Posterior cingulate gyrus (tissue), 11 donors: ENCODE measurements around the gene PARK7.
A peak's percentile ranks its signal among the peaks of the same experiment; 100 is the strongest.

Experiments used
- DNase-seq, 10 donors: peaks; one replicate each; pipeline versions ENCODE4 v3.0.0 to v3.0.0-alpha.2; 2020 to 2021; ENCODE audit warnings: mixed read lengths in 3 of 10
- intact Hi-C: fragments of 100-400 bp; cut with DNase I; formaldehyde crosslinking; loops from one replicate; pipeline ENCODE4 v1.15.1; 2023

PARK7 gene

DNA sequence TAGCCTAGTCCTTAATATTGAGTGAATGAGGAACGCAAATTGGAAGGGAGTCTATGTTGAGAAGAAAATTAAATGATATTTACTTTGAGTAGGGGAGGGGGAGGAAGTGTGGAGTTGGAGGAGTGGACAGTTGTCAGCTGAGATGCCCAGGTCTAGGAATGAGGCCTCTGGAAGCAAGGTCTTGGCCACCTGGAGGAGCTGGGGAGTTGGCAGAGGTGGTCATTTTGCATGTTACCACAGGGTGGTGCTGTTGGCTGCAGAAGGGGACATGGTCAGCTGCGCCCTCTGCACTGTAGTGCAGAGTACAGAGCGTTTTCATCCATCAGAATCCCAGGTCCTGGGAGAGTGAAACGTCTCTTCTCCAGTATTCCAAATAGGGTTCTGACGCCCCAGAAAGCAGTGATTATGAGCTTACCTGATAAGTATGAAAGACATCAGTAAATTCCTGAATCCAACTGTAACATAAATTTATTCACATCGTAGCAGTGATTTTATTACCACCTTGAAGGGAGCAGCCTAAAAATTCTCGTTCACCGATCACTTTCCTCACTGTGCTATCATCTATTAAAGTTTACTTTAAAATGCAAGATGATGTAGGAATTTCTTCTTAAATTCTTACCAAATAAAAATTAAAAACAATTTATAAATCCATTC, 13.8 kb downstream of the PARK7 start:
- intact Hi-C loops, result no loop called here
- DNase-seq, result peak; percentile 45 to 95 (median 68)

DNA sequence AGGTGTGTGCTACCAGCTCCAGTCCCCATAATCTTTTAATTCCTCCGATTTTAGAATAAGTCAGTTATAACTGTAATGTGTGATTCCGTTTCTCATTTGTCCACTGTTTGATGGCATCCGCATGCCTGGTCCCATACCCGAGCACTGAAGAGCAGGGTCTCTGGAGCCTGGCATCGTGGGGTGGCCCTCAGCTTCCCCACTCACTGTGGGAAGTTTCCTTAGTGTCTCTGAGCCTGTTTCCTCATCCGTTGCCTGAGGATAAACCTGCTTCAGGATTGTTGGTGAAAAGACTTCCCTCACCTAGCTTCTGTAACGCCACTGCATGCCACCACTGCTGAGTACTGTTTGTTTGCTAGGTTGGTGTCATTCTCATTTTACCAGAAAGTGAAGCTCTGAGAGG, 19.5 kb downstream of the PARK7 start:
- no peak for DNase-seq
- intact Hi-C loops, result loop anchor here (5.0 kb wide), 1 partner anchor 36 kb away; no protein-coding TSS in a partner anchor

DNA sequence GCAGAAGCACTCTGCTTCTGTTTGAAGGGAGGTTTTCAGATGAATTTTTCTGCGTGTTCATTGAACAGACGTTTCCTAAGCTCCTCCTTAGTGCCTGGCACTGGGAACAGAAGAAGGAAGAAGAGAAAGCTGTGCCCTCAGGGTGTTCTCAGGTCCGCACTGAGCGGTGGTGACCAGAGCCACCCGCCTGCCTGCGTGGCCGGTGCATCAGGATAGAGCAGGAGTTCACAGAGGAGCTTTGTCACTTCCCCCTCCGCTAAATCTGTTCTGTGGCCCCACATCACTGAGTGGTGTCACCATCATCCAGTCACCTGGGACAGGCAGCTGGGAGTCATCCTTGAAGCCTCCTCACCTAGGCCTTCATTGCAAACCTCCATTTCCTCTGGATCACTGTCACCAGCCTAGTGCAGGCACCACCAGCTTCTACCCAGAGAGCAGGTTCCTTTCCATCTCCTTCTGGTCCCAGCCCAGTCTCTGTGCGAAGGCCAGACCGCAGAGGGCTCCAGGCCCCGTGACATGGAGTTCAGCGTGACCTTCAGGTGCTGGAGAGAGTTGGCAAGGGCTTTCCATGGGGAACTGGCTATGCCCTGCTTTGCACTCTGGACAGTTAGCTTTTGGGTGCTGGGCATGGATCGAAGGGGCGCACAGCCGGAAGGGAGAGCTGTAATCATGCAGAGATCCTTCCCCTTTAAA, 21.7 kb downstream of the PARK7 start:
- no peak for DNase-seq

DNA sequence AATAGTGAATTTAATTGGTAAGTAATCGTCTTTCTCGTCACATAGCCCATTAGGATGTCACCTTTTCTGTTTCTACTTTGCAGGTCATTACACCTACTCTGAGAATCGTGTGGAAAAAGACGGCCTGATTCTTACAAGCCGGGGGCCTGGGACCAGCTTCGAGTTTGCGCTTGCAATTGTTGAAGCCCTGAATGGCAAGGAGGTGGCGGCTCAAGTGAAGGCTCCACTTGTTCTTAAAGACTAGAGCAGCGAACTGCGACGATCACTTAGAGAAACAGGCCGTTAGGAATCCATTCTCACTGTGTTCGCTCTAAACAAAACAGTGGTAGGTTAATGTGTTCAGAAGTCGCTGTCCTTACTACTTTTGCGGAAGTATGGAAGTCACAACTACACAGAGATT, 23.3 kb downstream of the PARK7 start:
- intact Hi-C loops, result loop anchor here (5.0 kb wide), 1 partner anchor 32 kb away; no protein-coding TSS in a partner anchor
- no peak for DNase-seq

More for the DNA sequence above, 21.7 kb downstream of the PARK7 start:
- intact Hi-C loops, result loop anchor here (2.0 to 5.0 kb wide), 2 partner anchors 34 to 366 kb away; no protein-coding TSS in a partner anchor

DNA sequence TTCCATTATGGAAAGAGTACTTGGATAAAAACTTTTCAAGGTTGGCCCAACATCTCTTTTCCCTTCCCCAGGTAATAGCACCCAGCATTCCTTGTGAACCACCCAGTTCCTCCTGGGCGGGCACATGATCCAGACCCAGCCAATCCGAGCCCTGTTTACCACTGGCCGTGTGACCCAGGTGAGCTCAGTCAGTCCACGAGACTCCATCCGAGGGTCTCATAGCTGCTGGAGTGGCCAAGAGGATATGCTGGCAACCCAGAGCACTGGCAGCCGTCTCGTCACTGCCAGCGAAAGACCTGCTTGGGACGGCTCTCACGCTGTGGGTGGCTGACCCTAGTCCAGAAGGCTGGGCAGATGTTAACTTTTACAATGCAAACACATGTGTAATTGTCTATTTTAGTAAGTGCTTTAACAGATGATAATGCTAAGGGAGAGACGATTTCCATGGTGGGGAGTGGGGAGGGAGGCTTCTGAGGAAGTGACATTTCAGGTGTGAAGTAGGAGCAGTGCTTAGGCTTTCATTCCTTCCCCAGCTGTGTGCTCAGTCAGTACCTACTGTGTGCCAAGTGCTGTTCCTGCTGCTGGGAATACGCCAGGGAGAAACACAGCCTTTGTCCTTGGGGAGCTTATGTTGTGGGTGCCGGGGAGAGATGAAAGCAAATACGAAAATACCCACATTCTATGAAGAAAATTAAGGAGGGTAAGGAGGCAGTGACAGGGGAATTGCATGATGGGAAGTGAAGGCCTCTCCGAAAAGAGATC, 24.5 kb downstream of the PARK7 start:
- DNase-seq, result no peak
- intact Hi-C loops, result no loop called here

DNA sequence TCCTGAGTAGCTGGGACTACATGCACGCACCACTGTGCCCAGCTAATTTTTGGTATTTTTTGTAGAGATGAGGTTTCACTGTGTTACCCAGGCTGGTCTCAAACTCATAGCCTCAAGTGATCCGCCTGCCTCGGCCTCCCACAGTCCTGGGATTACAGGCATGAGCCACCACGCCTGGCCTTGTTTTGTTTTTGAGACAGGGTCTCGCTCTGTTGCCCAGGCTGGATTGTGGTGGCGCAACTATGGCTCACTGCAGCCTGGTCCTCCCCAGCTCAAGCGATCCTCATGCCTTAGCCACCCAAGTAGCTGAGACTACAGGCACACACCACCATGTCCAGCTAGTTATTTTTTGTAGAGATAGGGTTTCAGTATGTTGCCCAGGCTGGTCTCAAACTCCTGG, 26.0 kb downstream of the PARK7 start:
- intact Hi-C loops, result no loop called here
- no peak for DNase-seq

DNA sequence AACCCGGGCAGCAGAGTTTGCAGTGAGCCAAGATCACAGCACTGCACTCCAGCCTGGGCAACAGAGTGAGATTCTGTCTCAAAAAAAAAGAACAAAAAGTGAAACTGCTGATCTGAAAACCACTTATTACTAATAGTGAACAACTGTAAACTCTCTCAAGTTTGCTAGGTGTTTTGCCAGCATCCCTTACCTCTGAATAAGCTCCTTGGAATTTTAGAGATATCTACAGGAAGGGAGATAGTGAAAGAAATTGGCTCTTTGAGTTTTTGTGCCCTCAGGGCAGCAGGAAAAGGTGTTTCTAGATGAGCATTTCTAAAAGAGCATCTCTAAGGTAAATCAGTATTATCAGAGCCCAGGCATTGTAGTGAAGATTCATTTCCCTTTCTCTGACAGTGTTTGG, 27.1 kb downstream of the PARK7 start:
- intact Hi-C loops, result no loop called here
- DNase-seq, result no peak

DNA sequence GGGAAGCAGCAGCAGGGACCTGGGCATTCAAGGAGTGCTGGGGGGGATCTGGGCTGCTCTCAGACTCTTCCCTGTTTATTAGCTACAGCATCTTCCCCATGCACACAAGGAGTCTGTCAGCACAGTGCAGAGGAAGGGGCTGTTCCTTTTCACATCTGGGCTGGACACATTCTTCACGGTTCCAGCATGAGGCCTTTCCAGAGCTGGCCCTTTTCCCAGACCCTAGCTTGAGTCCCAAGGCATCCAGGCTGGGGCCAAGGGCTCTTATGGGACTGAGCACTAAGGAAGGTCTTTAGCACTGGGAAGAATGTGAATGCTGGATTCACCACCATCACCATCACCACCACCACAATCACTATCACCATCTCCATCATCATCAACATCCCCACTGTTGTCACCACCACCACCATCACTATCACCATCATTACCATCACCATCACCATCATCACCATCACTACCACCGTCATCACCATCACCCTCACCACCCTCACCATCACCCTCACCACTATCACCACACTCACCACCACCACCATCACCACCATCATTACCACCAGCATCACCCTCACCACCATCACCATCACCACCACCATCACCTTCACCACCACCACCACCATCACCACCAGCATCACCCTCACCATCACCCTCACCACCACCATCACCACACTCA, 28.4 kb downstream of the PARK7 start:
- intact Hi-C loops, result no loop called here
- DNase-seq, result no peak

DNA sequence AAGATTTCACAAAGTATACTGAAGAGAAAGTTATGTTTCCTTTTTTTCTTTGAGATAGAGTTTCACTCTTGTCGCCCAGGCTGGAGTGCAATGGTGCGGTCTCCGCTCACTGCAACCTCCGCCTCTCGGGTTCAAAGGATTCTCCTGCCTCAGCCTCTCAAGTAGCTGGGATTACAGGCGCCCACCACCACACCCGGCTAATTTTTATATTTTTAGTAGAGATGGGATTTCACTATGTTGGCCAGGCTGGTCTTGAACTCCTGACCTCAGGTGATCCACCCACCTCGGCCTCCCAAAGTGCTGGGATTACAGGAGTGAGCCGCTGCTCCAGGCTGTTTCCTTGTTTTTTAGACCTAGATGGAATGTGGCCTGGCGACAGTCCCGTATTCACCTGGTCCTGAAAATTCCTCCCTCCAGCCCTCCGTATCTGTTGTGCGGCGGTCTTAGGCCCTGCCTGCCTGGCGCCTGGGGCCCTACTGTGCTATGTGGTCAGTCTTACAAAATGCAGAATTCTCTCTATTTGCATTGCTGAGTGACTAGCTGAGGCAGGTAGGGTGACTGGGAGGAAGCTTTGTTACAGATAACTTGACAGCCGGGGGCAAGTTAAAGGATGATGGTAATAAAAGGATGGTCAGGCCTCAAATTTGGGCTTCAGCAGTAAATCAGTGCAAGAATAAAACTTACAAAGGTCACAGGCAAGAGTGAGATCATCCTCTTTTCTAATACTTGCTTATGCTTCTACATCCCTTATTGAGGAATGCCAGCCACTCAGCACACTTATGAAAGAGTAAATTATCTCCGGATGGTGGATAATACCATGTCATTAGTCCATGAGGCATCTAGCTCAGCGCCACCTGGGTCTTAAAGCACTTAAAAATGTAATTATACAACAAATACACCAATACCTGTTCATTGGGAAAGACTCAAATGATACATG, 30.3 kb downstream of the PARK7 start:
- DNase-seq, result no peak
- intact Hi-C loops, result no loop called here

DNA sequence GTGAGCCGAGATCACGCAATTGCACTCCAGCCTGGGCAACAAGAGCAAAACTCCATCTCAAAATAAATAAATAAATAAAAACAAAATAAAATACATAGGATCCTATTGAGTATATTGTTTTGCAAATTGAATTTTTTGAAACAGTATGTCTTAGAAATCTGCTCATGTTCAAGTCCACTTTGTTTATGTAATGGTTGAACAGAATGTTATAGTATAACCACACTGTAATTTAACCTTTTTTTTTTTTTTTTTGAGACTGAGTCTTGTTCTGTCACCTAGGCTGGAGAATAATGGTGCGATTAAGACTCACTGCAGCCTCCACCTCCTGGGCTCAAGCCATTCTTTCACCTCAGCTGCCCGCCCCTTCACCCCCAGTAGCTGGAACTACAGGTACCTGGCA, 31.4 kb downstream of the PARK7 start:
- intact Hi-C loops, result no loop called here
- DNase-seq, result no peak

DNA sequence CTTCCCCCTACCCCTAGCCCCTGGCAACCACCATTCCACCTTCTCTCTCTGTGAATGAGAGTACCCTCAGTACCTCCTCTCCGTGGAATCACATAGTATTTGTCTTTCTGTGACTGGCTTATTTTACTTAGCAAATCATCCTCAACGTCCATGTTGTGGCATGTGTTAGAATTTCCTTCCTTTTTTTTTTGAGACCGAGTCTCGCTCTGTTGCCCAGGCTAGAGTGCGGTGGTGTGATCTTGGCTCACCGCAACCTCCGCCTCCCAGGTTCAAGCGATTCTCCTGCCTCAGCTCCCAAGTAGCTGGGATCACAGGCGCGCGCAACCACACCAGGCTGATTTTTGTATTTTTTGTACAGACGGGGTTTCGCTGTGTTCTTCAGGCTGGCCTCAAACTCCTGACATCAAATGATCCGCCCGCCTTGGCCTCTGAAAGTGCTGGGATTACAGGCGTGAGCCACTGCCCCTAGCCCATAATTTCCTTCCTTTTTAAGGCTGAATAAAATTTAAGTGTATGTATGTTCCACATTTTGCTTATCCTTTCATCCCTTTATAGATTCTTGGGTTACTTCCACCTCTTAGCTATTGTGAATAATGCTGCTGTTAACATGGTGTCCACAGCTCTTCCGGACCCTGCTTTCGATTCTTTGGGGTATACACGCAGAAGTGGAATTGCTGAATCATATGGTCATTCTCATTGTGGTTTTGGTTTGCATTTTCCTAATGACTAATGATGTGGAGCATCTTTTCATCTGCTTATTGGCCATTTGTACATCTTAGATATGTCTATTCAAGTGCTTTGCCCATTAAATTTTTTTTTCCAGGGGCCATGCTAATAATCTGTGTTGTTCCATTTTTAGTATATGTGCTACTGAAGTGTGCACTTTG, 32.3 kb downstream of the PARK7 start:
- DNase-seq, result no peak
- intact Hi-C loops, result no loop called here

DNA sequence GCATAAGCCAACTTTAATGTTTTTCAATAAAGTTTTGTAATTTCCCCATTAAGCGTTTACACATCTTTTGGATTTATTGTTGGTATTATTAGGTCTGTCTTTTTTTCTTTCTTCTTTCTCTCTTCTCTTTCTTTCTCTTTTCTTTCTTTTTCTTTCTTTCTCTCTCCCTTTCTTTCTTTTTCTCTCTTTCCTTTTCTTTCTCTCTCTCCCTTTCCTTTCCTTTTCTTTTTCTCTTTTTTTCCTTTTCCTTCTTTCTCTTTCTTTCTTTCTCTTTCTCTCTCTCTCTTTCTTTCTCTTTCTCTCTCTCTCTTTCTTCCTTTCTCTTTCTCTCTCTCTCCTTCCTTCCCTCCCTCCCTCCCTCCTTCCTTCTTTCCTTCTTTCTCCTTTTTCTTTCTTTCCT, 33.3 kb downstream of the PARK7 start:
- intact Hi-C loops, result no loop called here
- DNase-seq, result no peak

DNA sequence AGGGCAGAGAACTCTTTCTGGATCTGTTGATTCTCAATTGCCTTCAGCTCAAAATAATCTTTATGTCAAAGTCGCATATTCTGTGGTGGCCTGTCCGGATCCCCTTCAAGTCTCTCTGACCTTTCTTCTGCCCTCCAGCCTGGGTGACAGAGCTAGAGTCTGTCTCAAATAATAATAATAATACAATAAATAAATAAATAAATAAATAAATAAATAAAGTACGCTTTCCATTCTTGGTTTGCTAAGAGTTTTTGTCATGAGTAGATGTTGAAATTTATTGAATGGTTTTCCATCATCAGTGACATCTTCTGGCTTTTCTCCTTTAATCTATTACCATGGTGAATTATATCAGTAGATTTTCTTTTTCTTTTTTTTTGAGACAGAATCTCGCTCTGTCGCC, 33.9 kb downstream of the PARK7 start:
- no peak for DNase-seq
- intact Hi-C loops, result no loop called here

DNA sequence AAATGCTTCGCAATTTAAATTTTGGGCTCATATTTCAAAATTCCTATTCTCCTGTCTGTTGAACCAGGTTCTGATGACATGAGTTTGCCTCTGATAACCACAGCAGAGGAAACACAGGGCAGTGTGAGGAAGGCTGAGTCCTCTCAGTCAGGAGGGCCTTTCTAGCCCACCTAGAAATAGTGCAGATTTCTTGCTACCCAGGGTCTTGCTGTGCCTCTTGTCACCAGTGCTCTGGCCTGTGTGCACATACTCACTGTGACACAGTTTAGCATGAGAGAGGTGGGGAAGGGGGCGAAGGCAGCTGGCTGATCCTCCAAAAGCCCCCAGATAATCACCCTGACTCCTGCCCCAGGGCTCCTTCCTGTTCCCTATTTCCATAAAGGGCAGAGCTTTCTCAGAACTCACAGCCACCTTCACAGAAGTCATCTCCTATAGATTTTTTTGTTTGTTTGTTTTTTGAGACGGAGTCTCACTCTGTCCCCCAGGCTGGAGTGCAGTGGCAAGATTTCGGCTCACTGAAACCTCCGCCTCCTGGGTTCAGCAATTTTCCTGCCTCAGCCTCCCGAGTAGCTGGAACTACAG, 40.9 kb downstream of the PARK7 start:
- intact Hi-C loops, result no loop called here
- no peak for DNase-seq

DNA sequence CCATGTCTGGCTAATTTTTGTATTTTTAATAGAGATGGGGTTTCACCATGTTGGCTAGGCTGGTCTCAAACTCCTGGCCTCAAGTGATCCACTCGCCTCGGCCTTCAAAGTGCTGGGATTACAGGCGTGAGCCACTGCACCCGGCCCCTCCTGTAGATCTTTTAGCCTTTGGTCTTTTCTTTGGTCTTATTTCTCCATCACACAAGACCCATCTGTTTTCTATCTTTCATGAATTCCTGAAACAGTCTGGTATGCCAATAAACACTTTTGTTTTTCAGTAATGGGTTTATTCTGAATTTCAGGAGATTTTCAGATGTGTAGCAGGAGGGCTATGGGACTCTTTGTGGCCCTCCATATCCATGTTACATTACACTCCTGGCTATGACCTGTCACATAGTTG, 41.4 kb downstream of the PARK7 start:
- DNase-seq, result no peak
- intact Hi-C loops, result no loop called here

DNA sequence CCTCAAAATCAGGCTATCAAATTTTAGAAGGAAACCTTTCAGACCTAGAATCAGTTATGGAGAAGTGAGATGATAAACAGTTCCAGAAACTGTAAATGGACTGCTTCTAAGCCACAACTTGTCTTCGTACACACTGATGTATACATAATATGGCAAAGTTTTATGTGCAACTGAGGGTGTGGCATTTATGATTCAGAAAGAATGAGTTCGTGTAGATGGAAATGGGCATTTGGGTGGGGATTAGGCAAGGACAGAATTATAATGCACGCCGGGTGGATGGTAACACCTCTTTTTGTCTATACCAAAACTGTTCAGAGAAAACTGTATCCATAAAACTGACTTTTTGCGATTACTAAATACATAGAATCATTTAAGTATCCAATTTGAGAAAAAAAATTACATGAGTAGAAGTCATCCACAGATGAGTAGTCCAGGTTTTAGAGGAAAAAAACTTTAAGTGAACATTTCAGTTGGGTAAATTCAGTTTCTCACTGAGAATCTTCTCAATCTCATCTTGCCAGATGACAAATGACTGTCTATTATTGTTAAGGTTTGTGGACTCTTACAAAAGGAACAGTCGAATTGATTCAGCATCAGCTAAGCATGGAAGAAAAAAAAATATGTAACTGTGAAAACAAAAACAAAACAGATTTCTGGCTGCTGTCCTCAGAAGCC, 42.1 kb downstream of the PARK7 start:
- intact Hi-C loops, result no loop called here
- no peak for DNase-seq

DNA sequence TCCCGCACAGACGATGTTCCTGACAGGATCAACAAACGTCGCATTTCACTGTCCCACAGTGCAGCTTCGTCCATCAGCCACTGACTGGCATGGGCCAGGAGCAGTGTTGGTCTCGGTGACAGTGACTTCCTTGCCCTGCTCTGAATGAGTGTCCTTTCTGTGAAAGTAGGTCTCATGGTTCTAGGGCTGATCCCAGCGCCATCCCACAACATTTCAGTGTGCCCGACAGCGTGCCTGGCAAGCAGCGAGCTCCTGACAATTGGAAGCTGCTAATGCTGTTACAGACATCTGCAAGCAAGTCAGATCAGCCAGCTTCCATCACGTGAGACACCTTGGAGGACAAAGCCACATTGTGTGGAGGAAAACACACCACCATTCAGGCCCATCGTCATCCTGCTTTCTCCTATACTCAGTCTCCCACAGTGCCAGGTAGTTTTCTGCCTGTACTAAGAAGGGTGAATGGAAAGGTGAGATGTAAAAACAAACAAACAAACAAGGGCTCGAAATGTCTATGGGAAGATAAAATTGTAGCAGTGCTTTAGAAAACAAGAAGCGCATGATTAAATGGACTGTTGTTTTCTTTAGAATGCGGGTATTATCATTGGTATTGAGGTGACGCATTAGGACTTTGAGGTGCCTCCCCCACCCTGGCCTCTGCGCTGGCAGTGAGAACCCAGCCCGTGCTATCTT, 42.7 kb downstream of the PARK7 start:
- peak in 7 of 10 donors; percentile 32 to 92 (median 63) for DNase-seq

More for the DNA sequence above, 42.7 kb downstream of the PARK7 start:
- intact Hi-C loops, result no loop called here
